PC-9 (cell line): ENCODE data around the gene SPOCK2.

Source experiments
- EZH2 ChIP-seq: fragments of 200-600 bp; sonication (generic); IDR thresholded peaks from 2 replicates; pipeline ENCODE4 v1.8.0; 2017; ENCODE audit warnings: antibody characterized with exemption, low read depth
- TF ChIP-seq, protein P1 (sequence below): fragments of 200-600 bp; sonication (generic); conservative IDR thresholded peaks from 2 replicates; pipeline ENCODE4 v1.6.1; 2017; ENCODE audit warnings: mixed run types, antibody characterized with exemption, mild to moderate bottlenecking, moderate library complexity

DNA sequence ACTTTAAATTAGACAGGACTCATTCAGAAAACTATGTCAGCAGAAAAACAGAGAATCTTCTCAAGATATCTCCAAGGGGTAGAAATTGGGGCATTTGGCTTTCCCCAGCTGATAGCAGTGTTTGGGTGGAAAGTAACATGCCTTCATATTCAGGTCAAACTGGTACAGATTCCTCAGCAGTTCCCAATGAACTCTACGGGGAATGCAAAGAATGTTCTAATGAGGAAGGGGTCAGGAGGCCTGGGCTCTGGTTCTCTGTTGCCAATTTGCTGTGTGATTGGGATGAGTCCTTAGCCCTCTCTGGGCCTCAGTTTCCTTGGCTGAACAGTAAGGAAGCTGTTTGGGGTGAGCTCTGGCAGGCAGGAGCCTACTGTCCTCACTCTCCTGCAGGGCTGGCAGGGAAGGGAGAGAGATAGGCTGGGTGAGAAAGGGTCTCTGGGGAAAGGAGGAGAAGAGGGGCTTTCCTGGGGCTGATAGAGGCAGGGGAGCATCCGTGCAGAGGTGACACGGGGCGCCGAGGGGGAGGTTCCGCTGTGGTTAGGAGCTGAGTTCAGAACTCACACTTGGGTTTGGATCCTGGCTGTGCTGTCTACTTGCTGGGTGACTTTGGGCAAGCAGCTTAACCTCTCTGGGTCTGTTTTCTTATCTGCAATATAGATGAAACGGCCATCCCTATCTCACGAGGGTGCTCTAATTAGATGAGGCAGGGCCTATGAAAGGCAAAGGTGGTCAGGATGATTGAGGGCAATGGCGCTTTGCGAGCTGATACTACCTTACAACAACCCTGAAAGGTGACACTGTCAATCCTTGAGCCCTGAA is 45.1 kb downstream of the SPOCK2 start:
- TF ChIP-seq, protein P1, sequence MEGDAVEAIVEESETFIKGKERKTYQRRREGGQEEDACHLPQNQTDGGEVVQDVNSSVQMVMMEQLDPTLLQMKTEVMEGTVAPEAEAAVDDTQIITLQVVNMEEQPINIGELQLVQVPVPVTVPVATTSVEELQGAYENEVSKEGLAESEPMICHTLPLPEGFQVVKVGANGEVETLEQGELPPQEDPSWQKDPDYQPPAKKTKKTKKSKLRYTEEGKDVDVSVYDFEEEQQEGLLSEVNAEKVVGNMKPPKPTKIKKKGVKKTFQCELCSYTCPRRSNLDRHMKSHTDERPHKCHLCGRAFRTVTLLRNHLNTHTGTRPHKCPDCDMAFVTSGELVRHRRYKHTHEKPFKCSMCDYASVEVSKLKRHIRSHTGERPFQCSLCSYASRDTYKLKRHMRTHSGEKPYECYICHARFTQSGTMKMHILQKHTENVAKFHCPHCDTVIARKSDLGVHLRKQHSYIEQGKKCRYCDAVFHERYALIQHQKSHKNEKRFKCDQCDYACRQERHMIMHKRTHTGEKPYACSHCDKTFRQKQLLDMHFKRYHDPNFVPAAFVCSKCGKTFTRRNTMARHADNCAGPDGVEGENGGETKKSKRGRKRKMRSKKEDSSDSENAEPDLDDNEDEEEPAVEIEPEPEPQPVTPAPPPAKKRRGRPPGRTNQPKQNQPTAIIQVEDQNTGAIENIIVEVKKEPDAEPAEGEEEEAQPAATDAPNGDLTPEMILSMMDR, result no peak
- no peak for TF ChIP-seq EZH2
